Measurements from ENCODE around the gene BIN1.
A peak's percentile ranks its signal among the peaks of the same experiment; 100 is the strongest.
"Not testable (repeated sequence)": the region's sequence is repeated elsewhere in the genome, so short reads cannot be mapped to it uniquely, and the experiment has no call there.

Gene BIN1

GRCh38 chr2:127121353-127121752 lies 14.4 kb upstream of the BIN1 start:
- H3K36me3 Mint-ChIP-seq (ENCODE audit: low read depth) = no peaks in the 10 kb centered on the region
- H3K4me1 Mint-ChIP-seq (ENCODE audit: low read depth) = no peaks in the 10 kb centered on the region
- H3K27me3 Mint-ChIP-seq (ENCODE audit: low read depth) = peaks cover 10% of the 10 kb centered on the region
- no peak overlapping the region for H3K4me3 Mint-ChIP-seq
- no peaks in the 10 kb centered on the region for H3K9me3 Mint-ChIP-seq
- no peak overlapping the region for H3K27ac Mint-ChIP-seq

DNA sequence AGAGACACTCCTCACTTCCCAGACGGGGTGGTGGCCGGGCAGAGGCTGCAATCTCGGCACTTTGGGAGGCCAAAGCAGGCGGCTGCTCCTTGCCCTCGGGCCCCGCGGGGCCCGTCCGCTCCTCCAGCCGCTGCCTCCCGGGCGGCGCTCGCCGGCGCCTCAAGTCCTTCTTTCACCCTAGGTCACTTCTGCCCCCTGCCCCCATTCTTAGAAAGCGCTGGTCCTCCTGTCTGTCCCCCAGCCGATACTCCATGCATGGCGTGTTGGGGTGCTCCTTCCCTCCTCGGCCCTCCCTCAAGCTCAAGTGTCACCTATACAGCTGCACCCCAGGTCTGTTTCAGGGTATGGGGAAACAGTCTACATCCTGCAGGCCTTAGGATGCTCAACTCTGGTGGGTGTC lies 13.5 kb upstream of the BIN1 start:
- H3K4me3 Mint-ChIP-seq; H3K4me1 Mint-ChIP-seq (ENCODE audit: low read depth); H3K27me3 Mint-ChIP-seq (ENCODE audit: low read depth); H3K36me3 Mint-ChIP-seq (ENCODE audit: low read depth); H3K9me3 Mint-ChIP-seq; H3K27ac Mint-ChIP-seq: not testable (repeated sequence)

DNA sequence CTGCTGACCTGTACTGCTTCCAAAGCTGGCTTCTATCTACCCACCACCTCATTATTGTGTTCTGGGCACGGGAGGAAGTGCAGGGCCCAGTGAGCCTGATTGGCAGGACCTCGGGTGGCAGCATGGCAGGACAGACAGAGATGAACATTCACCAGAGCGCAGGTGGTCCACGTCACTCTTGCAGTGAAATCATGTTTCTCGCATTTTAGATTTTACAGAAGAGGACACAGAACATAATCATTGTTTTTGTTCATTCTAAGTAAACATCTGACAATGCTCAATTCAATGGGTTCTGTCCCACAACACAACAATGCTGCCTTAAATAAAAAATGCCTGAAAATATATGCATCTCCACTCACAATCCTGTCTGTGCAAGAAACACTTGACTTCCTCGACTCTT lies 11.5 kb upstream of the BIN1 start:
- no peak overlapping the region for H3K4me3 Mint-ChIP-seq
- no peaks in the 10 kb centered on the region for H3K36me3 Mint-ChIP-seq (ENCODE audit: low read depth)
- no peaks in the 10 kb centered on the region for H3K4me1 Mint-ChIP-seq (ENCODE audit: low read depth)
- no peak overlapping the region for H3K27ac Mint-ChIP-seq
- no peaks in the 10 kb centered on the region for H3K9me3 Mint-ChIP-seq
- peaks cover 3% of the 10 kb centered on the region for H3K27me3 Mint-ChIP-seq (ENCODE audit: low read depth)

DNA sequence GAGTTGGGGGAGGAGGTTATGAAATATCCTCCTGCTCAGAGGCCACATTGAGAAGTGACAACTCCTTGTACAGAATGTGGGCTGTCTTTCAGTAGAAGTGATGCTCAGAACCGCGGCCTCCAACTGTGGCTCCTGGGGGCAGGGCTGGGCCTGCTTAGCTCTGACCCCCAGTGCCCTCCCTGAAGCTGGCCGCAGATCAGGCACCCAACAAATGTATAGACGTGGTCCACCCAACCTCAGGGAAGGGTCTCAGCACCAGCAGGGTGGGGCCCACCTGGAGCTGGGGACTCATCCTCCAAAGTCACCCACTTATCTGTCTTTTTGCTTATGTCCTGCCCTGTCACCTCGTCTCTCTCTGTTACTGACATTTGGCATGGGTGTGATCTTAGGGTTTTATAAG lies 11.1 kb upstream of the BIN1 start:
- no peaks in the 10 kb centered on the region for H3K4me1 Mint-ChIP-seq (ENCODE audit: low read depth)
- H3K4me3 Mint-ChIP-seq = no peak overlapping the region
- no peaks in the 10 kb centered on the region for H3K36me3 Mint-ChIP-seq (ENCODE audit: low read depth)
- no peak overlapping the region for H3K27ac Mint-ChIP-seq
- H3K9me3 Mint-ChIP-seq = no peaks in the 10 kb centered on the region
- H3K27me3 Mint-ChIP-seq (ENCODE audit: low read depth) = peaks cover 7% of the 10 kb centered on the region

- Mint-ChIP-seq H3K9me3 (no peaks in the 10 kb centered on the region), H3K27ac (no peak overlapping the region), H3K27me3 (ENCODE audit: low read depth) (peaks cover 11% of the 10 kb centered on the region), H3K36me3 (ENCODE audit: low read depth) (no peaks in the 10 kb centered on the region), H3K4me1 (ENCODE audit: low read depth) (no peaks in the 10 kb centered on the region), H3K4me3 (no peak overlapping the region)
These were observed 10.6 kb upstream of the BIN1 start for GRCh38 chr2:127117603-127118002.

- Mint-ChIP-seq H3K27ac (no peak overlapping the region), H3K27me3 (ENCODE audit: low read depth) (peaks cover 20% of the 10 kb centered on the region), H3K4me1 (ENCODE audit: low read depth) (no peaks in the 10 kb centered on the region), H3K36me3 (ENCODE audit: low read depth) (no peaks in the 10 kb centered on the region), H3K9me3 (no peaks in the 10 kb centered on the region), H3K4me3 (no peak overlapping the region)
These were observed 8.7 kb upstream of the BIN1 start for GRCh38 chr2:127115471-127116199.

DNA sequence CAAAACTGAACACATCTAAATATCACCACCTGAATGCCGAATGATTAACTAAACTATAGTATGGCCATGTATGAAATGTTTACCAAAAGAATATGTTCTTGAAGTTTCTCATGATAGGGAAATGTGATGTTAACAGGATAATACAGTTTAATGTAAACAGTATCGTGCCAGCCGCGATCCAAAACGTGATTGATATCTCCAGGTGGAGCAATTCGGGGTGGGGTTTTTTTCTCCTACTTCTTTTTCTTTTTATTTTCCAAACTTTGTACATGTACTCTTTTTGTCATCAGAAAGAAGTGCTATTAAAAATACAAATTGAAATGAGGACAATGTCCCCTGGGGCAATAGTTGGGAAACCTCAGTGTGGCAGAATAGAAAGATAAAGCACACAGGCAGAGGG lies 4.0 kb upstream of the BIN1 start:
- no peak overlapping the region for H3K4me3 Mint-ChIP-seq

DNA sequence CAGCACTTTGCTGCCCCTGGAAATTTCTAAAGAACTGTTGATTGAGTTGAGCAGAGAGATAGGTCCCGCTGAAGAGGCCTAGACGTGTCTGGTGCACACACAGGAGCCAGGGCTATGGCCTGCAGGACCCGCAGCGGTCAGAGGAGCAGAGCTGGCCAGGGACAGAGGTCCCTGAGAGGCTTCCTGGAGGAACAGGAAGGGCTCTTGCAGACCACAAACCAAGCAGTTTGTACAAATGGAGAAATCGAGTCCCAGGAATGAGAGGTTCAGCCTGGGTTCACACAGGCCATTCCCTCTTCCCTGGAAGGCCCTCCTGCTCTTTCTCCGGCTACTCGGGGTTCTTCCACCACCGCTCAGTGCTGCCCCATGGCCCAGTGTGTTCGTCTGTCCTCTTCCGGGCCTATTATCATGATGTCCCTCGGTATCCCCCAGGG lies 1.2 kb upstream of the BIN1 start:
- H3K9me3 Mint-ChIP-seq = no peaks in the 10 kb centered on the region
- H3K36me3 Mint-ChIP-seq (ENCODE audit: low read depth) = no peaks in the 10 kb centered on the region
- H3K27ac Mint-ChIP-seq = no peak overlapping the region
- peaks cover 4% of the 10 kb centered on the region for H3K4me1 Mint-ChIP-seq (ENCODE audit: low read depth)
- peak overlapping the region; percentile 86 for H3K4me3 Mint-ChIP-seq
- peaks cover 43% of the 10 kb centered on the region for H3K27me3 Mint-ChIP-seq (ENCODE audit: low read depth)

More for the DNA sequence above, 4.0 kb upstream of the BIN1 start:
- Mint-ChIP-seq H3K4me1 (ENCODE audit: low read depth) (peaks cover 4% of the 10 kb centered on the region), H3K9me3 (no peaks in the 10 kb centered on the region), H3K27me3 (ENCODE audit: low read depth) (peaks cover 39% of the 10 kb centered on the region), H3K36me3 (ENCODE audit: low read depth) (no peaks in the 10 kb centered on the region), H3K27ac (no peak overlapping the region)

DNA sequence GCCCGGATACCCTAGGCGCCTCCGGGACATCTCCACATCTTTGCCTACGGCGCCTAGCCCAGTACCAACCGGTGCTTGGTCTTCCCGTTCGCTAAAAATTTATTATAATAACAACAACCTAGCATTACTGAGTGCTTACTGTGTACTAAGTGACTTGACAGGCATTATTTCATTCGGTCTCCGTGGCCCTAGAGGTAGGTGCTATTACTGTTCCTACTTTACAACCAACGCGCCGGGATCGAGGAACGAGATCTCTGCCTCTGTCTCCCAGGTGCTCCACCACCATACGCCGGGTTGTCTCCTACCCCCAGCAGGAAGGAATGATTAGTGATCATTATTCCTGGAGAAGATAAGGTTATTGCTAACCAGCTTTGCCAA lies 657 bp upstream of the BIN1 start:
- Mint-ChIP-seq H3K27ac (no peak overlapping the region), H3K4me3 (peak overlapping the region; percentile 86)

DNA sequence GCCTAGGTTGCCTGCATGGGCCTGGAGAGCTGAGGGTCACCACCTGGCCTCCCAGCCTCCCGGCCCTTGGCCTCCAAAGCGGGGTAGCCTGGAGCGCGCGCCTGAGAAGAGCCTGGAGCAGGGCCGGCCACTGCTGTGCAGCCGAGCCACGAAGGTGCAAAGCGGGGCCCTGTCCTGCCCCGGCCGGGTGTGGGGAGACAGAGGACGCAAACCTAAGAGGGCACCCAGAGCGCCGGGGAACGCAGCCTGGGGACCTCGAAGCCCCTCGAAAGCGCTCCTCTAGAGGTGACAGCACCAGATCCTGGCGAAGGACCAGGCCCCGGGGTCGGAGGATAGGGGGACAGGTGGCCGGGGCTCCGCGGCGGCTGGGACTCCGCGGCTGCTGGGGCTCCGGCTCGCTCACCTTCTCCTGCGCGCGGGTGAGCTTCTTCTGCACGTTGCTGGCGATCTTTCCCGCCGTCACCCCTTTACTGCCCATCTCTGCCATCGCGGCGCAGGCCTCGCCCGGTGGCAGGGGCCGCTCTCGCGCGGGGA lies 430 bp downstream of the BIN1 start:
- peaks cover 4% of the 10 kb centered on the region for H3K4me1 Mint-ChIP-seq (ENCODE audit: low read depth)
- peaks cover 40% of the 10 kb centered on the region for H3K27me3 Mint-ChIP-seq (ENCODE audit: low read depth)
- no peak overlapping the region for H3K27ac Mint-ChIP-seq
- peak overlapping the region; percentile 67 for H3K4me3 Mint-ChIP-seq
- H3K9me3 Mint-ChIP-seq = no peaks in the 10 kb centered on the region
- no peaks in the 10 kb centered on the region for H3K36me3 Mint-ChIP-seq (ENCODE audit: low read depth)

More for the DNA sequence above, 657 bp upstream of the BIN1 start:
- H3K27me3 Mint-ChIP-seq (ENCODE audit: low read depth) = peaks cover 40% of the 10 kb centered on the region
- peaks cover 4% of the 10 kb centered on the region for H3K4me1 Mint-ChIP-seq (ENCODE audit: low read depth)
- H3K9me3 Mint-ChIP-seq = no peaks in the 10 kb centered on the region
- no peaks in the 10 kb centered on the region for H3K36me3 Mint-ChIP-seq (ENCODE audit: low read depth)

GRCh38 chr2:127105656-127106456 lies 1.1 kb downstream of the BIN1 start:
- peak overlapping the region; percentile 67 for H3K4me3 Mint-ChIP-seq
- H3K9me3 Mint-ChIP-seq = no peaks in the 10 kb centered on the region
- H3K27ac Mint-ChIP-seq = no peak overlapping the region
- H3K4me1 Mint-ChIP-seq (ENCODE audit: low read depth) = peaks cover 4% of the 10 kb centered on the region
- H3K36me3 Mint-ChIP-seq (ENCODE audit: low read depth) = no peaks in the 10 kb centered on the region
- H3K27me3 Mint-ChIP-seq (ENCODE audit: low read depth) = peaks cover 37% of the 10 kb centered on the region

DNA sequence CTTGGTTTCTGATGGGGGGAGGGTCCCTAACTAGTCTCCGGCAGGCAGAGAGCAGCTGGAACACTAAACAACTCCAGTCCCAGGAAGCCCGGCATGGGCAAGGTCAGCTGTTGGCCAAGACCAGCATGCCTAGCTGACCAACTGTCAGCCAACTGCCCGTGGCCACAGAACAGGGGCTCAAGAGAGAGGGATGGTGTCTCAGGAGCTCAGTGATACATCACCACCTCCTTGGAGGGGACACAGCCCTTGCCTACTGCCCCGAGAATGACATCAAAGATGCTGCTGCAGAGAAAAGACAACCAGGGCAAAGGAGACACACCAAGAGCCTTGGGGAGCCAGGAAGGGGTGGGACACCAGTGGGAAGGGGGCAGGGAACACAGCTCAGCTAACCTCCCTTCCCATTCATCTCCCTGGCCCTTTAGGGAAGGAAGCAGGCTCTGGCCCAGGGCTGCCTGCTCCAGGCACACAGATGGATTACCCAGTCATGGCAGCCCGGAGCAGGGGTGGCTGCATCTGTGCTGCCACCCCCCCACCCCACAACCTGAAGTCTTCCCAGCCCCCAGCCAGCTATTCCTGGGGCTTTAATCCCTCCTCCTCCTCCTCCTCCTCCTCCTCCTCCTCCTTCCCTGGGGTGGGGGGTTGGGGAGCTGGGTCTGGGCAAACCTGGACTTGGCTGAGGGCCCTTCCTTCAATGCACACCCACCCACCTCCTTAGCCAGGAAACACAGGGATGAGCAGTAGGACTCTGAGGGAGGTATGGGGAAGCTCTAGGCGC lies 1.9 kb downstream of the BIN1 start:
- Mint-ChIP-seq H3K4me3 (peak overlapping the region; percentile 28), H3K4me1 (ENCODE audit: low read depth) (peaks cover 4% of the 10 kb centered on the region), H3K27me3 (ENCODE audit: low read depth) (peaks cover 34% of the 10 kb centered on the region), H3K9me3 (no peaks in the 10 kb centered on the region), H3K27ac (no peak overlapping the region), H3K36me3 (ENCODE audit: low read depth) (no peaks in the 10 kb centered on the region)

DNA sequence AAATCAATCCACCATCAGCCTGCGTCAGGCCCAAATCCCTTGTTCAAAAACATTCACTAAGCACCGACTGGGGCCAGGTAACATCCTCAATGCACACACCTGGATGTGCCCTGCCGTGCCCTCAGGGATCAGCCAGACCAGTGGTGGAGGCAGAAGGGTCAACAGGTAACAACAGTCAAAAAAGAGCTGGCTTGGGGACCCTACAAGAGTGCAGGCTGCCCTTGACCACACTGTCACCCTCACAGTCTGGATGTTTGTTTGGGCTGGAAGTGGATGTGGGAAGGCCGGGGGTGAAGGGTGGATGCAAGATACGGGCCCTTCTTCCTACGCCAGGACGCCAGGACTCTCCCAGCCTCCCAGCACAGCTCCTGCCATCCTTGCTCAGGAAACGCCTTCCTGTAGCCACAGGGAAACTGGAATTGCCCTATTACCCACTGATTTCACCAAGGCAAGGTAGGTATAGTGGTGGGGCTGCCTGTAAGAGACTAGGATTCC lies 2.7 kb downstream of the BIN1 start:
- Mint-ChIP-seq H3K27me3 (ENCODE audit: low read depth) (peaks cover 30% of the 10 kb centered on the region), H3K36me3 (ENCODE audit: low read depth) (no peaks in the 10 kb centered on the region), H3K4me1 (ENCODE audit: low read depth) (peaks cover 4% of the 10 kb centered on the region), H3K4me3 (peak overlapping the region; percentile 28), H3K27ac (no peak overlapping the region), H3K9me3 (no peaks in the 10 kb centered on the region)

Data from T-helper 1 cell treated with Interleukin-12 subunit alpha and Interleukin-12 subunit beta and Interleukin-4 antibody, amounts not matched to agents 30 μg/mL and 1 μg/mL, for 36 hours (primary cell).